WERI-Rb-1 (cell line): ENCODE results near the gene TVP23C.

ENCODE experiments used
- DNase-seq: peaks from one replicate; pipeline ENCODE4 v3.0.0-alpha.2; 2020
- H3K27ac ChIP-seq: fragments of 250-450 bp; sonication (Bioruptor Pico); 2 replicates; pipeline ENCODE4 v1.5.1; 2020; ENCODE audit warnings: mild to moderate bottlenecking, moderate library complexity
- H3K27me3 ChIP-seq: fragments of 250-450 bp; sonication (Bioruptor Pico); 2 replicates; pipeline ENCODE4 v1.5.1; 2021; ENCODE audit warnings: mild to moderate bottlenecking, low read depth, moderate library complexity; ENCODE audit not compliant: insufficient read depth, severe bottlenecking
- H3K36me3 ChIP-seq: fragments of 250-450 bp; sonication (Bioruptor Pico); 2 replicates; pipeline ENCODE4 v1.5.1; 2020; ENCODE audit warnings: mild to moderate bottlenecking, moderate library complexity
- H3K4me3 ChIP-seq: 2 replicates; pipeline ENCODE4 v1.5.1; 2011; ENCODE audit warnings: low read depth, mild to moderate bottlenecking, control low read depth, low read length
- H3K9me3 ChIP-seq: fragments of 250-450 bp; sonication (Bioruptor Pico); 2 replicates; pipeline ENCODE4 v1.5.1; 2021; ENCODE audit warnings: mild to moderate bottlenecking, moderate library complexity; ENCODE audit not compliant: severe bottlenecking
- TF ChIP-seq, protein P1 (sequence below): IDR thresholded peaks from 2 replicates; pipeline ENCODE4 v1.5.1; 2011; ENCODE audit warnings: low read depth, mild to moderate bottlenecking, control low read depth, inconsistent platforms, low read length

TVP23C gene

DNA sequence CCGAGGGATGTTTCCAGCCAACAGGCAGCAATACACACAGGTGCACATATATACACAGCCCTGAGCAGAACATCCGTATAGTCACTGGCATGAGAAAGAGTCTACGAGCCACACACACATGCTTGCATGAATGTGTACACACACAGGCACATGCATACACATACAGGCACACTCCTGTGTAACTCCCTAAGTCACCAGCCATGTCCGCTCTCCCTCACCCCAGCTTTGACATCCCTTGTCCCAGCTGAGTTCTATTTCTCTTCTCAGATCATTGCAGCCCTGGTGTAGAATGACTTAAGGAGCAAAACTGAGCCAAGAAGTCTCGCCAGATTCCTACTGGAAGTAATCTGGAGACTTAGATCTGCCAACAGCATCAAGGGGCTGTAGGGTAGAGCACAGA, 108.9 kb downstream of the TVP23C start:
- H3K27me3 ChIP-seq, result no peaks in the 10 kb centered on the region
- no peaks in the 10 kb centered on the region for H3K36me3 ChIP-seq
- H3K9me3 ChIP-seq, result no peaks in the 10 kb centered on the region
- no peak overlapping the region for H3K4me3 ChIP-seq
- DNase-seq, result no peak
- TF ChIP-seq, protein P1, sequence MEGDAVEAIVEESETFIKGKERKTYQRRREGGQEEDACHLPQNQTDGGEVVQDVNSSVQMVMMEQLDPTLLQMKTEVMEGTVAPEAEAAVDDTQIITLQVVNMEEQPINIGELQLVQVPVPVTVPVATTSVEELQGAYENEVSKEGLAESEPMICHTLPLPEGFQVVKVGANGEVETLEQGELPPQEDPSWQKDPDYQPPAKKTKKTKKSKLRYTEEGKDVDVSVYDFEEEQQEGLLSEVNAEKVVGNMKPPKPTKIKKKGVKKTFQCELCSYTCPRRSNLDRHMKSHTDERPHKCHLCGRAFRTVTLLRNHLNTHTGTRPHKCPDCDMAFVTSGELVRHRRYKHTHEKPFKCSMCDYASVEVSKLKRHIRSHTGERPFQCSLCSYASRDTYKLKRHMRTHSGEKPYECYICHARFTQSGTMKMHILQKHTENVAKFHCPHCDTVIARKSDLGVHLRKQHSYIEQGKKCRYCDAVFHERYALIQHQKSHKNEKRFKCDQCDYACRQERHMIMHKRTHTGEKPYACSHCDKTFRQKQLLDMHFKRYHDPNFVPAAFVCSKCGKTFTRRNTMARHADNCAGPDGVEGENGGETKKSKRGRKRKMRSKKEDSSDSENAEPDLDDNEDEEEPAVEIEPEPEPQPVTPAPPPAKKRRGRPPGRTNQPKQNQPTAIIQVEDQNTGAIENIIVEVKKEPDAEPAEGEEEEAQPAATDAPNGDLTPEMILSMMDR, result no peak
- no peak overlapping the region for H3K27ac ChIP-seq

DNA sequence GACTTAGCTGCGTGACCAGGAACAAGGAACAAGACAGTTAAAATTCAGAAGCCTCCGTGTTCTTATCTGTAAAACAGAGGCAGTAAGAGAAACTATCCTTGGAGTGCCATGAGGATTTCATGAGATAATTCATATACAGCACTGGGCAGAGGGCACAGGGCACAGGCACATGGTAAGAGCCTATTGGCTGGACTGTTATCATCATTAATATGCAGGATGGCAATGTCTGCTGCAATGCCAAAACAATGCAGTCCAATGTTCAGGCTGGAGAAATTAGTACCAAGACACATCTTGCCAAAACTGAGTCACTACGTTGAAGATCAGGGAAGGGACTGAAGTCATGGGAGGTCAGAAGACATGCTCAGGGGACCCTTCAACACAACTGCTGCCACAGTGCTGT, 109.5 kb downstream of the TVP23C start:
- no peak overlapping the region for H3K27ac ChIP-seq
- H3K36me3 ChIP-seq, result no peaks in the 10 kb centered on the region
- no peaks in the 10 kb centered on the region for H3K9me3 ChIP-seq
- no peak for DNase-seq
- H3K4me3 ChIP-seq, result no peak overlapping the region
- TF ChIP-seq, protein P1, result no peak
- no peaks in the 10 kb centered on the region for H3K27me3 ChIP-seq

DNA sequence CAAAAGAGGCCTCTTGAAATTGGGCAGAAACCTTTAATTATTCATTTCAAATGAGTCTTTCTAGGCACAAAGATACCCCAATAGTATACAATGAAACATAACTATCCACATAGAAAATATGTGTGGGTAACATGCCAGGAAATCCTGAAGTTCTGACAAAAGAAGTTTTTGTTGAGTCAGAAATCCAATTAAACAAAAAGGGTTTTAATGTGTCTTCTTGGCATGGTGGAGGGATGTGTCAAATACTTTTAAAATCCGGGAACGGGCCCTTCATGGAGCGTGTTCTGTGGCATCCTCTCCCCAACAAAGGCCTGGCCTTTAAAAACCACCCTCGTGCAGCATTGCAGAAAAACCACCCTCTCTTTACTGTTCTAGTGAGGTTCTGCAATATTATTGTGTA, 110.0 kb downstream of the TVP23C start:
- Histone ChIP-seq H3K27me3 (no peaks in the 10 kb centered on the region), H3K36me3 (no peaks in the 10 kb centered on the region), H3K27ac (no peak overlapping the region), H3K9me3 (no peaks in the 10 kb centered on the region), H3K4me3 (no peak overlapping the region)
- no peak for DNase-seq
- TF ChIP-seq, protein P1, result no peak

DNA sequence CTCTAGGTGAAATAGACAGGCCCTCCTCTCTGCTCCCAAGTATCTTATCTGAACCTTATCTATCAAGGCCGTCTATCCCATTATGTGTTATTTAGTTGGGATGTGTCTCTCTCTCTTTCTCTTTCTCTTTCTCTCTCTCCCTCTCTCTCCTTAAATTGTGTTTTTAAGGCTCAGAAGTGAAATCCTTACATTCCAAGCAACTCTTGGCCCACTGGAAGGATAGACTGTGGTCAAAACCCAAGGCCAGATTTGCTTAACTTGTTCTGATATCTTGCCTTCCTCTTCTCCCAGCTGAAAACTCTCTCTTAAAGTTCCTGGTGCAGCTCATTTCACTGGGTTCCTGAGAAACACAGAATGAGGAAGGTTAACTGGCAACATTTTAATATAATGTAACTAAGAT, 110.5 kb downstream of the TVP23C start:
- Histone ChIP-seq H3K27me3 (no peaks in the 10 kb centered on the region), H3K9me3 (no peaks in the 10 kb centered on the region), H3K27ac (no peak overlapping the region), H3K36me3 (no peaks in the 10 kb centered on the region), H3K4me3 (no peak overlapping the region)
- TF ChIP-seq, protein P1, result no peak
- no peak for DNase-seq
